Cardiac fibroblast (primary cell): ENCODE results near the gene RAB22A.

ENCODE experiments used
- DNase-seq, 2 donors: peaks; one replicate each; pipeline versions ENCODE4 v3.0.0 to v3.0.0-alpha.2; 2010; ENCODE audit warnings: low read depth in 2 of 2
- H3K4me3 ChIP-seq, 2 donors: replicated peaks in 1 of 2; 1 replicate in 1 of 2; 2 replicates in 1 of 2; pipeline ENCODE4 v1.5.1; 2011; ENCODE audit warnings: low read depth in 2 of 2, low read length in 2 of 2, mild to moderate bottlenecking in 2 of 2, moderate library complexity in 1 of 2
- TF ChIP-seq, protein P1 (sequence below): IDR thresholded peaks from one replicate; pipeline ENCODE4 v1.5.1; 2011; ENCODE audit warnings: low read depth, mild to moderate bottlenecking, low read length, inconsistent platforms

RAB22A gene

DNA sequence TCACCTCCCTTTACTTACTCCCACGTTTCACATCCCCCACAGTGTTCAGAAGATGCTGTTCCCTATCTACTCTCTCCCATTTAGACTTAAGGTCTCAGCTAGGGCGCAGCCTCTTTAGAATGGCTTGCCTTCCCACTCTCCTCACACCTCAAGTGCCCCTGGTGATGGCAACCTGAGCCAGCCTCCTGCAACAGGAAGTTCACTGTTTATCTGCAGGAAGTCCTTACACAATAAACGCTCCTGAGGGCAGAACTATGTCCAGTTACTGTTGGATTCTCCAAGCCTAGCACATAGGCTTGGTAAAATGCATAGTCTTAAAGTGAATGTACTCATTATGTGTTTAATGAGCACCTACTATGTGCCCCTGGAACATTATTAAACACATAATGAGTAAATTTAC, 21.9 kb upstream of the RAB22A start:
- H3K4me3 ChIP-seq = no peak overlapping the region
- TF ChIP-seq, protein P1, sequence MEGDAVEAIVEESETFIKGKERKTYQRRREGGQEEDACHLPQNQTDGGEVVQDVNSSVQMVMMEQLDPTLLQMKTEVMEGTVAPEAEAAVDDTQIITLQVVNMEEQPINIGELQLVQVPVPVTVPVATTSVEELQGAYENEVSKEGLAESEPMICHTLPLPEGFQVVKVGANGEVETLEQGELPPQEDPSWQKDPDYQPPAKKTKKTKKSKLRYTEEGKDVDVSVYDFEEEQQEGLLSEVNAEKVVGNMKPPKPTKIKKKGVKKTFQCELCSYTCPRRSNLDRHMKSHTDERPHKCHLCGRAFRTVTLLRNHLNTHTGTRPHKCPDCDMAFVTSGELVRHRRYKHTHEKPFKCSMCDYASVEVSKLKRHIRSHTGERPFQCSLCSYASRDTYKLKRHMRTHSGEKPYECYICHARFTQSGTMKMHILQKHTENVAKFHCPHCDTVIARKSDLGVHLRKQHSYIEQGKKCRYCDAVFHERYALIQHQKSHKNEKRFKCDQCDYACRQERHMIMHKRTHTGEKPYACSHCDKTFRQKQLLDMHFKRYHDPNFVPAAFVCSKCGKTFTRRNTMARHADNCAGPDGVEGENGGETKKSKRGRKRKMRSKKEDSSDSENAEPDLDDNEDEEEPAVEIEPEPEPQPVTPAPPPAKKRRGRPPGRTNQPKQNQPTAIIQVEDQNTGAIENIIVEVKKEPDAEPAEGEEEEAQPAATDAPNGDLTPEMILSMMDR = no peak
- peak; percentile 9 to 13 for DNase-seq

DNA sequence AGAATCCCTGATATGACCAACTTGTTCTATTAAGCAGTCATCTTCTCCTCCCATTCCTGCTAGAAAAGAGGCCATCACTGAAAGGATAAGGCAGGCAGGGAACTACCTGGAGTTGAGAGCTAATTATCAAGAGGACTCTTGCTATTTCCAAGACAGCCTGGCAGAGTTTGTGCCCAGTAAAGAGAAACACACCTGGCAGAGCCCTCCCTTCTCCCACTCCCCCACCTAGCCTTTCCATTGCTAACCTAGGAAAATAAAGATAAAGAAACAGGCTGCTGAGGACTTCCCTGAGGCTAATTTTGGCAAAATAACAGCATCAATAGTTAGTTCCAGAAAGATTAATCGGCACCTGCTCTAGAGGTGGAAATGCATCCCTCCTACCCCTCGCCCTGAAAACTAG, 20.4 kb upstream of the RAB22A start:
- DNase-seq = no peak
- TF ChIP-seq, protein P1 = no peak

DNA sequence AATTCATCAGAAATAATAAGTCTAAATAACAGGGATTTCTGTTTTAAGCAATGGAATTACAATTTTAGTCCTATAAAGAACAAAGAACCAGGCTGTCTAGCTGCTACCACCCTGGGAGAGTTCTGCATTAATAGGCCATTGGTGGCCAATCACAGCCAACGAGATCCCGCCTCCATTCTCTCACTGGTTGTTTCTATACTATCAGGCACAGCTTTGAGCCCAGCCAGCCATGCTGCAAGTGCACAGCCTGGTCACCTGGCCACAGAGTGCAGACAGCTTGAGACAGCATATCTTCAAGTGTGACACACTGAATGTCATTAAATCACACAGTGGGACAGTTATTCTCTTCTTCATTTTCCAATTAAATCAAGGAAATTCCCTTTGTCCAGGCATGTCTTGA, 16.1 kb upstream of the RAB22A start:
- TF ChIP-seq, protein P1 = no peak
- no peak for DNase-seq
- H3K4me3 ChIP-seq = no peak overlapping the region

More for the DNA sequence above, 20.4 kb upstream of the RAB22A start:
- no peak overlapping the region for H3K4me3 ChIP-seq

DNA sequence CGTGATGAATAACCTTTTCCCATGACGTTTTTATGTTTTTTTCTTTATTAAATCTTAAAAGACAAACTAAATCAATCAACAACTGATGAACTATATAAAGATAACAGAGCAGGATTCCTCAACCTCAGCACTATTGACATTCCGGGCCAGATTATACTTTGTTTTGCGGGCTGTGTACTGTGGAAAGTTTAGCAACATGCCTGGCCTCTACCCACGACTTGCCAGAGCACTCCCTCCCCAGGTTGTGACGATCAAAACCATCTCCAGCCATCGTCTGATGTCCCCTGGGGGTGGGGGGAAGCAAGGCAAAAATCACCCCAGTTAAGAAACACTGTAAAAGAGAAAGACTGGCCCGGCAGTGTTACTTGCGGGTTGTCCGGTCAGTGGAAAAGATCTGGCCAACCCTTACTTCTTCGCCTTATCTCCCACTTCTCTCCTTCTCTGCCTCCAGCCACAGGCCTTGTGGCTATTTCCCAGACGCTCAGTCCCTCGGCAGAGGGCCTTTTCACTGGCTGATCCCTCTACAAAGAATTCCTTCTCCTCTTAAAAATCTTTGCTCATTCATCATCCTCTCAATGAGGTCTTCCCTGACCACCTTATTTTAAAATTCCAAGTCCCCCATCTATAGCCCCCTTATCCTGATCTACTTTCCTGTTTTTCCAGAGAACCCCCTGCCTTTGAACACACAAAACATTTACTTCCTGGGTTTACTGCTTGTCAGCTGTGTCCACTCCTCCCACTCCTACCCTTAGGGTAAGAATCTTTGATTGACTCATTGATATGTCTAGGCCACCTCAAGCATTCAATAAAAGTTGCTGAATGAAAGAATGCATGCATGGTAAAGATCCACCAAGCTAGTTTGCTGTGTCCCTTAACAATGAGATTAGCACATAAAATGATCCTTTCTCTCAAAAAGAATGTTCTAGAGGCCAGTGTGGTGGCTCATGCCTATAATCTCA, 14.7 kb upstream of the RAB22A start:
- TF ChIP-seq, protein P1 = no peak
- H3K4me3 ChIP-seq = no peak overlapping the region
- no peak for DNase-seq

DNA sequence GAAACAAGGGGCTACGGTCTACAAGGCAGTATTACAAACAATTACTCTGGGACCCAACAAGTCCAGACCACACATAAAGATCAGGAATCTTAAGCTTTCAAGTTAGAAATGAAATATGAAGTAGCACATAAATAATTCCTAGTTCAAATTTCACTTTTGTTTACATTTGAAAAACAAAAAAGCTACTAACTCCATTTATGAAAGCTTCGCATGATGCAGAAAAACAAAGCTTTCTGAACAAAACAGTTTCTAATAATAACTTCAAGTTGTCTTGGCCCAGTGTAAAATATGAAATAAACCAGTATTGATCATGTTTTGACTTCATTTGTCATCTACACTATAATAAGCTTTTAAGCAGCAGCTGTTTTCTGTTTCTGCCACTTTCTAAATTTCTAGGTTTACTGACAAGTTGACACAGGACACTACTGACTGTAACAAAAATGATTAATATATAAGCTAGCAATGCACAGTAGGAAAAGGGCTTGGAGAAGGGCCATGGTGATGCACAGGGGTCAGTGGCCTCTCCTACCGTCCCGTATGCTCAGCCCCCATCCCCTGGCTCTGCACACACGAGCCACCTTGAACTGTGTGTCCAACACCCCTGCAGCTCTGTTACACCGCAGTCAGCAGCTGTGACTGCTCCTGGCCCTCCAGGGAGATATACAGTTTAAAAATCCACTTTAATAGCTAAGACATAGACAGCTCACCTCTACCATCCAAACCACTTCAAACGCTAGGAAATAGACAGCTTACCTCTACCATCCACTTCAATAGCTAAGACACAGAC, 13.3 kb upstream of the RAB22A start:
- TF ChIP-seq, protein P1 = no peak
- H3K4me3 ChIP-seq = no peak overlapping the region
- no peak for DNase-seq

DNA sequence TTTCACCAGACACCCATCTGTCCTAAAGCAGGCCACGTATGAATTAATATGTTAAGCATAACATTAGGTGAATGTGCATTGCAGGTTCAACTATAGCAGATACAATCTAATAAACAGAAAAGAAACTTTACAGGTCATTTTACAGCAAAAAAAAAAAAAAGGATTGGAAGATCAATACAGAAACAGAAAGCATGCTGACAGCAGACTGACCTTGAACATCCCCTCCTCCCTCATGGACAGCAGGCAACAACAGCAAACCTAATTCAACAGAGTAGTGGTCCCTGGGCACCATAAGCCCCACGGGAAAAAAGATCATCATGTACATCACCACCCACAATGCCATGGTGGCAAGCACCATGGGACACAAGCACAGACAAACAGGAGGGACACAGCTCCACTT, 12.1 kb upstream of the RAB22A start:
- TF ChIP-seq, protein P1 = no peak
- no peak for DNase-seq
- no peak overlapping the region for H3K4me3 ChIP-seq
